ENCODE results near the gene RHEBL1. TPM values are rescaled to one million over a fixed set of nuclear protein-coding genes. Genes with fewer than 3 reads are reported as not detected.

RHEBL1 gene
- total and polyA plus RNA-seq, 2 of the 4 experiments (the other 2 are of a cell fraction): 0.62 to 0.72 TPM

DNA sequence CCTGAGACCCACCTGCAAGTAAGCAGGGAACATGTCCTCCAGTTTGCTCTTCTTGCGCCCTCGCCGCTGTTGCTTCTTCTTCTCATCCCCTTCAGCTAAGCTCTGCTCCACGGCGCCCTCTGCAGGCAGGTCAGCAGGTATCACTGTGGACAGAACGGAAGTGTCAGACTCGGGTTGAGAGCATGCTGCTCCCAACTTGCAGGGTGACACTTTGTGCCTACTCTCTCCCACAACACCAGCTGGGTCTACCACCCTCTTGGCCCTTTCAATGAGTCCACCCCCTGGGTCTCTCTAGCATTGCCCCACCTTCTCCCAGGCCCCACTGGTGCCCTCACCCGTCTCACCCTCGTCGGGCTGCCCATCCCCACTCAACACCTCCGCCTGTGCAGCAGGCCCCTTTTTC, 25.9 kb downstream of the RHEBL1 start:
- dilution Hi-C loops (cut with HindIII; ENCODE audit: low sequenced_read_pairs, unreplicated experiment) (no loop called here), intact Hi-C loops (cut with micrococcal nuclease) (no loop called here), in situ Hi-C loops (cut with MboI; ENCODE audit: low sequenced_read_pairs) (no loop called here)
- Histone ChIP-seq H3K4me3 (ENCODE audit: insufficient read depth, low read depth, low read length) (no peak overlapping the region), H3K4me2 (ENCODE audit: low read depth, low read length) (no peak overlapping the region), H3K9me1 (ENCODE audit: insufficient read depth, low read length) (no peaks in the 10 kb centered on the region), H4K91ac (ENCODE audit: insufficient read depth, low read depth, low read length) (no peak overlapping the region), H3K23ac (ENCODE audit: low read depth, low read length) (no peak overlapping the region), H2BK15ac (ENCODE audit: low read depth, low read length) (no peak overlapping the region), H3K27ac (ENCODE audit: insufficient read depth, low read length) (no peak overlapping the region), H4K20me1 (ENCODE audit: insufficient read depth, low read length) (peaks cover 30% of the 10 kb centered on the region), H2AK5ac (ENCODE audit: low read depth, low read length) (no peak overlapping the region), H3K9ac (ENCODE audit: low read depth, low read length) (no peak overlapping the region), H3K56ac (ENCODE audit: extremely low read depth, insufficient read depth, low read length) (no peak overlapping the region), H3K9me3 (ENCODE audit: control insufficient read depth, insufficient read depth, low read length) (no peaks in the 10 kb centered on the region), H3K18ac (ENCODE audit: low read depth, low read length) (no peak overlapping the region), H3K4me1 (ENCODE audit: control insufficient read depth, insufficient read depth, low read length) (no peaks in the 10 kb centered on the region), H3K79me1 (ENCODE audit: low read depth in 1 of 2, low read length in 2 of 2) (peaks cover 34 to 47% of the 10 kb centered on the region in 2 experiments), H2AK9ac (replicated peaks; ENCODE audit: low read depth, low read length, poor library complexity) (peak overlapping the region; percentile 7), H3K27me3 (ENCODE audit: control insufficient read depth, insufficient read depth, low read length) (no peaks in the 10 kb centered on the region), H2BK120ac (ENCODE audit: low read depth, low read length) (no peak overlapping the region), H2BK5ac (ENCODE audit: low read depth, low read length, poor library complexity, severe bottlenecking) (no peak overlapping the region), H2BK20ac (ENCODE audit: low read depth, low read length) (no peak overlapping the region), H4K5ac (ENCODE audit: low read depth, low read length) (no peak overlapping the region), H3K14ac (replicated peaks; ENCODE audit: low read depth, low read length) (no peak overlapping the region), H3K36me3 (ENCODE audit: control insufficient read depth, insufficient read depth, low read length) (peaks cover 85% of the 10 kb centered on the region), H4K8ac (ENCODE audit: low read depth in 2 of 2, low read length in 2 of 2) (no peak overlapping the region), H3K4ac (ENCODE audit: low read depth, low read length) (no peak overlapping the region), H2AFZ (replicated peaks; ENCODE audit: low read length, poor library complexity) (peak overlapping the region; percentile 58)
- TF ChIP-seq, protein P1, sequence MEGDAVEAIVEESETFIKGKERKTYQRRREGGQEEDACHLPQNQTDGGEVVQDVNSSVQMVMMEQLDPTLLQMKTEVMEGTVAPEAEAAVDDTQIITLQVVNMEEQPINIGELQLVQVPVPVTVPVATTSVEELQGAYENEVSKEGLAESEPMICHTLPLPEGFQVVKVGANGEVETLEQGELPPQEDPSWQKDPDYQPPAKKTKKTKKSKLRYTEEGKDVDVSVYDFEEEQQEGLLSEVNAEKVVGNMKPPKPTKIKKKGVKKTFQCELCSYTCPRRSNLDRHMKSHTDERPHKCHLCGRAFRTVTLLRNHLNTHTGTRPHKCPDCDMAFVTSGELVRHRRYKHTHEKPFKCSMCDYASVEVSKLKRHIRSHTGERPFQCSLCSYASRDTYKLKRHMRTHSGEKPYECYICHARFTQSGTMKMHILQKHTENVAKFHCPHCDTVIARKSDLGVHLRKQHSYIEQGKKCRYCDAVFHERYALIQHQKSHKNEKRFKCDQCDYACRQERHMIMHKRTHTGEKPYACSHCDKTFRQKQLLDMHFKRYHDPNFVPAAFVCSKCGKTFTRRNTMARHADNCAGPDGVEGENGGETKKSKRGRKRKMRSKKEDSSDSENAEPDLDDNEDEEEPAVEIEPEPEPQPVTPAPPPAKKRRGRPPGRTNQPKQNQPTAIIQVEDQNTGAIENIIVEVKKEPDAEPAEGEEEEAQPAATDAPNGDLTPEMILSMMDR (conservative IDR thresholded peaks at IDR 0.05; ENCODE audit: low read depth, low read length): peak; percentile 49
- peak; percentile 20; the same call in 1 of the 2 replicates for TF ChIP-seq SMC3 (IDR thresholded peaks at IDR 0.05; ENCODE audit: low read depth, low read length)
- 0 out of 2 replicates have a peak, but pooled peaks have one; percentile 11 for TF ChIP-seq RAD21 (IDR thresholded peaks at IDR 0.05; ENCODE audit: low read length)
- TF ChIP-seq, protein P2, sequence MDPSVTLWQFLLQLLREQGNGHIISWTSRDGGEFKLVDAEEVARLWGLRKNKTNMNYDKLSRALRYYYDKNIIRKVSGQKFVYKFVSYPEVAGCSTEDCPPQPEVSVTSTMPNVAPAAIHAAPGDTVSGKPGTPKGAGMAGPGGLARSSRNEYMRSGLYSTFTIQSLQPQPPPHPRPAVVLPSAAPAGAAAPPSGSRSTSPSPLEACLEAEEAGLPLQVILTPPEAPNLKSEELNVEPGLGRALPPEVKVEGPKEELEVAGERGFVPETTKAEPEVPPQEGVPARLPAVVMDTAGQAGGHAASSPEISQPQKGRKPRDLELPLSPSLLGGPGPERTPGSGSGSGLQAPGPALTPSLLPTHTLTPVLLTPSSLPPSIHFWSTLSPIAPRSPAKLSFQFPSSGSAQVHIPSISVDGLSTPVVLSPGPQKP (IDR thresholded peaks at IDR 0.05; ENCODE audit: borderline replicate concordance, low read depth, low read length): no peak
- ATAC-seq (ENCODE audit: low read depth): peak; percentile 80
- DNase-seq: peak; percentile 40
- no TSS peak for BruUV-seq (replicated peaks)
- ChIA-PET CTCF (interaction anchor here (0.6 to 1.0 kb wide), 2 partner anchors 21 to 86 kb away, joined by 3 read pairs; no protein-coding TSS in a partner anchor), POLR2A (ENCODE audit: unreplicated experiment) (no interaction called here)
- WGBS, 2 experiments (ENCODE audit: extremely low coverage in 2 of 2, insufficient read length in 1 of 2): 56% methylated on average over 7 of the region's 11 CpGs; no CpG with 5 or more reads in 1 of the 2 experiments

Measured in IMR-90 (cell line).